Muscle of leg (tissue), 11 donors: ENCODE data around the gene MRPS18B. TPM values are rescaled to one million over a fixed set of nuclear protein-coding genes. Genes with fewer than 3 reads are reported as not detected.
"Not testable (repeated sequence)": the region's sequence is repeated elsewhere in the genome, so short reads cannot be mapped to it uniquely, and the experiment has no call there.

Source experiments
- DNase-seq: peaks from one replicate; pipeline ENCODE4 v3.0.0; 2013
- H3K27ac ChIP-seq: one replicate; pipeline ENCODE4 v1.5.1; 2013; ENCODE audit warnings: mild to moderate bottlenecking, low read length, control low read depth
- H3K27me3 ChIP-seq: one replicate; pipeline ENCODE4 v1.6.1; 2013; ENCODE audit warnings: low read length; ENCODE audit not compliant: control insufficient read depth, insufficient read depth
- H3K36me3 ChIP-seq: one replicate; pipeline ENCODE4 v1.6.1; 2013; ENCODE audit warnings: low read length; ENCODE audit not compliant: control insufficient read depth, insufficient read depth
- H3K4me1 ChIP-seq: one replicate; pipeline ENCODE4 v1.6.1; 2013; ENCODE audit warnings: low read length; ENCODE audit not compliant: control insufficient read depth, insufficient read depth
- H3K4me3 ChIP-seq: one replicate; pipeline ENCODE4 v1.5.1; 2013; ENCODE audit warnings: low read length, control low read depth
- H3K9me3 ChIP-seq: replicated peaks from 2 replicates; pipeline ENCODE4 v1.6.1; 2013; ENCODE audit warnings: low read depth, low read length; ENCODE audit not compliant: control insufficient read depth
- WGBS: methylation state at CpG from one replicate; pipeline ENCODE4 v1.1.5; 2013; ENCODE audit warnings: missing lambda C conversion rate; ENCODE audit not compliant: insufficient coverage; 5-methylcytosine and 5-hydroxymethylcytosine counted together
- polyA plus RNA-seq, 8 donors: library from polyadenylated mRNA; unstranded; fragments of 120-200 nt; gene quantifications; one replicate each; pipeline versions ENCODE4 v1.2.1 to v1.2.3, GENCODE V29; 2013; ENCODE audit warnings: inconsistent platforms in 1 of 8, low replicate concordance in 1 of 8; ENCODE audit not compliant: insufficient read length in 8 of 8, insufficient read depth in 1 of 8
- total RNA-seq: library from RNA; stranded (reverse); fragments of 120-200 nt; gene quantifications from one replicate; pipeline ENCODE4 v1.2.4, GENCODE V29; 2013

The MRPS18B gene
- total and polyA plus RNA-seq, 9 donors, result 49.6 to 64.4 (median 57.7) TPM

DNA sequence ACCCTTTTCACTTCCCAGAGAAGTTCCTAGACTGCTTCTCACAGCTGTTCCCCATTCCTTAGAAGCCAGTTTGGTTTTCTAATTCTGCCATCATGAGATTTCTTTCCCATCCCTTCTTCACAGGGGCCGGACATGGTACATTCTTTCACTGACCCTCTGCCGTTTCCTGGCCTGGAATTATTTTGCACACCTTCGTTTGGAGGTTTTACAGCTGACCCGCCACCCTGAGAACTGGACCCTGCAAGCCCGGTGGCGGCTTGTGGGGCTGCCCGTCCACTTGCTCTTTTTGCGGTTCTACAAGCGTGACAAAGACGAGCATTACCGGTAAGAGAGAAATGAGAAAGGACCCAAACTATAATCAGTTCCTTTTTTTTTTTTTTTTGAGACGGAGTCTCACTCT is 33.5 kb downstream of the MRPS18B start:
- peaks cover 58% of the 10 kb centered on the region for H3K36me3 ChIP-seq
- 86% methylated on average over 7 of the region's 12 CpGs for WGBS

GRCh38 chr6:30654798-30655742 is 37.4 kb downstream of the MRPS18B start:
- Histone ChIP-seq H3K36me3 (peaks cover 85% of the 10 kb centered on the region), H3K4me1 (no peaks in the 10 kb centered on the region), H3K4me3 (no peak overlapping the region), H3K9me3 (no peaks in the 10 kb centered on the region), H3K27ac (no peak overlapping the region), H3K27me3 (no peaks in the 10 kb centered on the region)
- DNase-seq, result no peak
- 90% methylated on average over 13 of the region's 19 CpGs for WGBS

More for the DNA sequence above, 33.5 kb downstream of the MRPS18B start:
- H3K4me1 ChIP-seq, result peaks cover 9% of the 10 kb centered on the region
- H3K4me3 ChIP-seq, result no peak overlapping the region
- no peaks in the 10 kb centered on the region for H3K9me3 ChIP-seq
- H3K27ac ChIP-seq, result no peak overlapping the region
- no peak for DNase-seq
- no peaks in the 10 kb centered on the region for H3K27me3 ChIP-seq

- no peak overlapping the region for H3K4me3 ChIP-seq
- H3K27me3 ChIP-seq, result no peaks in the 10 kb centered on the region
- H3K4me1 ChIP-seq, result no peaks in the 10 kb centered on the region
- DNase-seq, result no peak
- H3K27ac ChIP-seq, result no peak overlapping the region
- H3K36me3 ChIP-seq, result peaks cover 85% of the 10 kb centered on the region
- no peaks in the 10 kb centered on the region for H3K9me3 ChIP-seq
- WGBS, result 100% methylated on average over 2 of the region's 3 CpGs
These were observed 38.1 kb downstream of the MRPS18B start for GRCh38 chr6:30655743-30656094.

GRCh38 chr6:30656513-30656912 is 38.9 kb downstream of the MRPS18B start:
- Histone ChIP-seq H3K4me3 (no peak overlapping the region), H3K27me3 (no peaks in the 10 kb centered on the region), H3K4me1 (no peaks in the 10 kb centered on the region), H3K36me3 (peaks cover 84% of the 10 kb centered on the region), H3K27ac (no peak overlapping the region), H3K9me3 (no peaks in the 10 kb centered on the region)
- peak; percentile 41 for DNase-seq
- WGBS, result 86% methylated on average over 5 of the region's 7 CpGs

- H3K27me3 ChIP-seq, result no peaks in the 10 kb centered on the region
- H3K4me1 ChIP-seq, result no peaks in the 10 kb centered on the region
- DNase-seq, result no peak
- peaks cover 86% of the 10 kb centered on the region for H3K36me3 ChIP-seq
- no peaks in the 10 kb centered on the region for H3K9me3 ChIP-seq
- H3K4me3 ChIP-seq, result no peak overlapping the region
- no peak overlapping the region for H3K27ac ChIP-seq
These were observed 39.8 kb downstream of the MRPS18B start for GRCh38 chr6:30657454-30657853.

DNA sequence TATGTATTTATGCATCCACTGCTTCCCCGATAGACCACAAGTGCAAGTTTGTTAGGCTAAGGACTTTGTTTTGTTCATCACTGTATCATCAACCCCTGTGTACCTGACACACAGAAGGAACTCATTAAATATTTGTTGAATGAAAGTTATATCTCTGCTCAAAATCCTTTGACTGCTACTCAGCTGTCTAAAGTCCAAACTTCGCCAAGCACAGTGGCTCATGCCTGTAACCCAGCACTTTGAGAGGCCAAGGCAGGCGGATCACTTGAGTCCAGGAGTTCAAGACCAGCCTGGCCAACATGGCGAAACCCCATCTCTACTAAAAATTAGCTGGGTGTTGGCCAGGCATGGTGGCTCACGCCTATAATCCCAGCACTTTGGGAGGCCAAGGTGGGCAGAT is 40.3 kb downstream of the MRPS18B start:
- H3K27me3 ChIP-seq, H3K9me3 ChIP-seq, H3K4me1 ChIP-seq, H3K27ac ChIP-seq, H3K4me3 ChIP-seq, DNase-seq: not testable (repeated sequence)
- H3K36me3 ChIP-seq, result peaks cover 87% of the 10 kb centered on the region
- WGBS, result 77% methylated on average over 3 of the region's 5 CpGs

DNA sequence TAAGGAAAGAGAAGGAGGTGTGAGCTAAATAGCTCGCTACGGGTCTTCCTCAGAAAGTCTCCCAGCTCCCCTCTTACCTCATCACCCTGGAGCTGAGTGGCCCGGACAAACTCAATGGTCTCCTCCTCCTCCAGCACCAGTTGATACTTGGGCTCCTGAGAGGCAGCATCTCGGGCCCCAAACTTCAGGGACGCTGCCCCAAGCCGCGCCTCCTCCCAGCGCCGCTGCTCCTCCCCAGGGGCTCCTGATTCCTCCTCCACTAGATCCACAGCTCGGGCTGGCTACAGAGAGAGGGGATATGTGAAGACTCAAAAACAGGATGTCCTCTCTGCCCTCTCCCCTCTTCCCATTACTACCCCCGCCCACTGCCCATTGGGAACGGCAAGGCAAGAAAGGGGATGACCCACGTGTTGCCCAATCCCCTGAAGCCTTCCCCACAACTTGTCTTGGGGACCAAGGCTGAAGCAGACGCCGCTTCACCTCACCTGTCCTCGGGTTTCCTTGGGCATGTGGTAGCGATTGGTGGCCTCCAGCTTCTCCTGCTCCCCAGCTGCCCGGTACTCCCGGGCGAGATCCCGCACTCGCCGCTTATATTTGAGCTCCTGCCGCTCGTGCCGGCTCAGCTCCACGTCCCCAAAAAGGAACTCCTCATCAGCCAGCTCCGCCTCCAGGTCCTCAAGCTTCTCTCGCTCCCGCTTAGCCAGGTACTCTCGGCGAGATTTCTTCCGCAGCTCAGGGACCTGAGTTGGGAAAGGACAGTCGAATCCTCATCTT is 47.5 kb downstream of the MRPS18B start:
- no peaks in the 10 kb centered on the region for H3K27me3 ChIP-seq
- WGBS, result 90% methylated on average over 26 of the region's 34 CpGs
- H3K9me3 ChIP-seq, result no peaks in the 10 kb centered on the region
- no peak overlapping the region for H3K4me3 ChIP-seq
- H3K27ac ChIP-seq, result no peak overlapping the region
- H3K36me3 ChIP-seq, result peaks cover 73% of the 10 kb centered on the region
- H3K4me1 ChIP-seq, result no peaks in the 10 kb centered on the region
- DNase-seq, result no peak

- peaks cover 79% of the 10 kb centered on the region for H3K36me3 ChIP-seq
- H3K9me3 ChIP-seq, H3K27me3 ChIP-seq, H3K4me1 ChIP-seq, H3K4me3 ChIP-seq, DNase-seq, H3K27ac ChIP-seq: not testable (repeated sequence)
- WGBS, result 88% methylated on average over 1 of the region's 2 CpGs
These were observed 48.7 kb downstream of the MRPS18B start for GRCh38 chr6:30666300-30666699.

- peaks cover 10% of the 10 kb centered on the region for H3K4me1 ChIP-seq
- no peak for DNase-seq
- no peak overlapping the region for H3K27ac ChIP-seq
- peaks cover 38% of the 10 kb centered on the region for H3K36me3 ChIP-seq
- 78% methylated on average over 17 of the region's 27 CpGs for WGBS
- H3K4me3 ChIP-seq, result no peak overlapping the region
- H3K27me3 ChIP-seq, result no peaks in the 10 kb centered on the region
- no peaks in the 10 kb centered on the region for H3K9me3 ChIP-seq
These were observed 53.3 kb downstream of the MRPS18B start for GRCh38 chr6:30670760-30671527.
